H1 (cell line): ENCODE results near the gene RELN.

Source experiments
- ATF3 ChIP-seq: IDR thresholded peaks from 2 replicates; pipeline ENCODE4 v1.6.1; 2011; ENCODE audit warnings: low read depth, mild to moderate bottlenecking, low read length; ENCODE audit not compliant: insufficient read depth
- EZH2 ChIP-seq: fragments of 200-600 bp; sonication (generic); IDR thresholded peaks from 2 replicates; pipeline ENCODE4 v1.7.1; 2012; ENCODE audit warnings: low read depth, mild to moderate bottlenecking, moderate library complexity, low read length, inconsistent platforms; ENCODE audit not compliant: severe bottlenecking
- GABPA ChIP-seq: IDR thresholded peaks from 2 replicates; pipeline ENCODE4 v1.6.1; 2011; ENCODE audit warnings: mild to moderate bottlenecking, low read length, moderate library complexity, borderline replicate concordance; ENCODE audit not compliant: insufficient read depth
- HDAC2 ChIP-seq, 2 experiments: fragments of 300-600 bp in 1 of 2; sonication (generic) in 1 of 2; IDR thresholded peaks; 2 replicates each; pipeline ENCODE4 v1.6.1; 2011 to 2012; ENCODE audit warnings: low read depth in 2 of 2, low read length in 2 of 2, mild to moderate bottlenecking in 2 of 2, moderate library complexity in 2 of 2, borderline replicate concordance in 1 of 2, inconsistent platforms in 1 of 2
- JUND ChIP-seq: IDR thresholded peaks from 2 replicates; pipeline ENCODE4 v1.6.1; 2011; ENCODE audit warnings: mild to moderate bottlenecking, improper control_type of control experiment, low read length
- MAX ChIP-seq: IDR thresholded peaks from 2 replicates; pipeline ENCODE4 v1.6.1; 2012; ENCODE audit warnings: inconsistent platforms
- POLR2A ChIP-seq, 2 experiments: IDR thresholded peaks; 1 replicate in 1 of 2; 2 replicates in 1 of 2; pipeline ENCODE4 v1.6.1; 2011; ENCODE audit warnings: low read depth in 2 of 2, low read length in 2 of 2, mild to moderate bottlenecking in 2 of 2; ENCODE audit errors: control extremely low read depth in 1 of 2
- SIX5 ChIP-seq: IDR thresholded peaks from 2 replicates; pipeline ENCODE4 v1.6.1; 2011; ENCODE audit warnings: mild to moderate bottlenecking, low read depth, low read length
- SRF ChIP-seq: IDR thresholded peaks from 2 replicates; pipeline ENCODE4 v1.6.1; 2011; ENCODE audit warnings: mild to moderate bottlenecking, low read depth, low read length, moderate library complexity
- TAF1 ChIP-seq: IDR thresholded peaks from 2 replicates; pipeline ENCODE4 v1.6.1; 2011; ENCODE audit warnings: mild to moderate bottlenecking, low read depth, low read length
- TF ChIP-seq, protein P1 (sequence below), 3 experiments: IDR thresholded peaks; 1 replicate in 2 of 3; 2 replicates in 1 of 3; pipeline versions ENCODE4 v1.5.1 to v1.6.1; 2011; ENCODE audit warnings: low read length in 3 of 3, mild to moderate bottlenecking in 3 of 3, inconsistent platforms in 2 of 3, low read depth in 1 of 3, moderate library complexity in 1 of 3; ENCODE audit not compliant: insufficient read depth in 1 of 3; ENCODE audit errors: control extremely low read depth in 1 of 3

- TF ChIP-seq TAF1 (no peak), EZH2 (no peak), GABPA (no peak), JUND (no peak), ATF3 (no peak), SIX5 (no peak), POLR2A (IDR thresholded peaks at IDR 0.05; ENCODE audit: control extremely low read depth in 1 of 2, low read depth in 2 of 2, low read length in 2 of 2) (no peak), HDAC2 (IDR thresholded peaks at IDR 0.05; ENCODE audit: borderline replicate concordance in 1 of 2, low read depth in 2 of 2, low read length in 2 of 2) (no peak), MAX (no peak), SRF (no peak)
- TF ChIP-seq, protein P1, sequence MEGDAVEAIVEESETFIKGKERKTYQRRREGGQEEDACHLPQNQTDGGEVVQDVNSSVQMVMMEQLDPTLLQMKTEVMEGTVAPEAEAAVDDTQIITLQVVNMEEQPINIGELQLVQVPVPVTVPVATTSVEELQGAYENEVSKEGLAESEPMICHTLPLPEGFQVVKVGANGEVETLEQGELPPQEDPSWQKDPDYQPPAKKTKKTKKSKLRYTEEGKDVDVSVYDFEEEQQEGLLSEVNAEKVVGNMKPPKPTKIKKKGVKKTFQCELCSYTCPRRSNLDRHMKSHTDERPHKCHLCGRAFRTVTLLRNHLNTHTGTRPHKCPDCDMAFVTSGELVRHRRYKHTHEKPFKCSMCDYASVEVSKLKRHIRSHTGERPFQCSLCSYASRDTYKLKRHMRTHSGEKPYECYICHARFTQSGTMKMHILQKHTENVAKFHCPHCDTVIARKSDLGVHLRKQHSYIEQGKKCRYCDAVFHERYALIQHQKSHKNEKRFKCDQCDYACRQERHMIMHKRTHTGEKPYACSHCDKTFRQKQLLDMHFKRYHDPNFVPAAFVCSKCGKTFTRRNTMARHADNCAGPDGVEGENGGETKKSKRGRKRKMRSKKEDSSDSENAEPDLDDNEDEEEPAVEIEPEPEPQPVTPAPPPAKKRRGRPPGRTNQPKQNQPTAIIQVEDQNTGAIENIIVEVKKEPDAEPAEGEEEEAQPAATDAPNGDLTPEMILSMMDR (IDR thresholded peaks at IDR 0.05; ENCODE audit: control extremely low read depth in 1 of 3, insufficient read depth in 1 of 3, low read depth in 1 of 3, low read length in 3 of 3) = no peak
These were observed 449.6 kb downstream of the RELN start for GRCh38 chr7:103539875-103540274.
